GM18526 (cell line): ENCODE results near the gene NEUROG1.

Experiments used
- POLR2A ChIP-seq: IDR thresholded peaks from 3 replicates; pipeline ENCODE4 v1.6.1; 2011; ENCODE audit not compliant: insufficient read length; ENCODE audit errors: extremely low read depth

Gene NEUROG1

GRCh38 chr5:135568246-135568645 lies 32.5 kb upstream of the NEUROG1 start:
- no peak for TF ChIP-seq POLR2A

- no peak for TF ChIP-seq POLR2A
Measured at GRCh38 chr5:135567661-135568060, 31.9 kb upstream of the NEUROG1 start.

DNA sequence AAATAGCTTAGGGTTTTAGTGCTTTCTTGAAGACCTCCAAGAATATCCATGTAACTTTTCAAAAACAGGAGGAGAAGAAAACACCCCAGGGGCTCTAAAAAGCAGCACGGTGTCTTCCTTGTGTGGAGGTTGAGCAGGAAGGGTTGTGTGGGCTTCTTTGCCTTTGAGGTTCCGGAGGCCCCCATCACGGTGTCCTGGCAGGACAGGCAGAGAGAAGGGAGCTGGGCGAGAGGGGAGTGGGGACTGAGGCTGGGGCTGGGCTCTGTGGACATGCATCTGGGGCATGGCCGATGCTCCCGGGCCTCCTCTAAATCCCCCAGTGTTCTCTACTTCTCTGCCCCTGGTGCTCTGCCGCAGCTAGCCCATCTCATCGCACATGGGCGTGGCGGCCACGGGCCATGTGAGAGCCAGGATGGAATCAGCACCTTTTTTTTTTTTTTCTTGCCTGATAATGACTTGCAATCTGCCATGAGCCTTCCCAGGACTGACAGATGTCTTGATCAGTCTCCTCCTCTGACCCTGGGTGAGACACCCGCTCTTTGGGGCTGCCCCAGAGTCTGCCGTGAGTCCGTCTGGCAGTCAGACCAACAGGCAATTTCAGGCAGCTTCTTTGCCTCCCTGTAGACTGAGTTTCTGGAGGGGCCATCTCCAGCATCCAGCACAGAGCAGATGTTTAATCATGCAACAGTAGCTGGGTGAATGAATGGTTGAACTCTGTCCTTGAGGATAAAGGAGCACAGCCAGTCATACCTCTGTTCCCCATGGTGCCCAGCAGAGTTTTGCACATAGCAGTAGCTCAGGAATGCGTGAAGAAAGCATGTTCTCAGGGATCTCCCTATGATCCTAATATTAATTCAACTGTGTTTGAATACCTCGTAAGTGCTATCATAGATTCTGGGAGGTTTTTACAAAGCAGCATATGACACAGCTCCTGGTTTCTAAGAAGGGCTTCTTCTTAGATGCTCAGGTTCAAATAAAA lies 30.9 kb upstream of the NEUROG1 start:
- no peak for TF ChIP-seq POLR2A

GRCh38 chr5:135565725-135566421 lies 30.1 kb upstream of the NEUROG1 start:
- TF ChIP-seq POLR2A: no peak

DNA sequence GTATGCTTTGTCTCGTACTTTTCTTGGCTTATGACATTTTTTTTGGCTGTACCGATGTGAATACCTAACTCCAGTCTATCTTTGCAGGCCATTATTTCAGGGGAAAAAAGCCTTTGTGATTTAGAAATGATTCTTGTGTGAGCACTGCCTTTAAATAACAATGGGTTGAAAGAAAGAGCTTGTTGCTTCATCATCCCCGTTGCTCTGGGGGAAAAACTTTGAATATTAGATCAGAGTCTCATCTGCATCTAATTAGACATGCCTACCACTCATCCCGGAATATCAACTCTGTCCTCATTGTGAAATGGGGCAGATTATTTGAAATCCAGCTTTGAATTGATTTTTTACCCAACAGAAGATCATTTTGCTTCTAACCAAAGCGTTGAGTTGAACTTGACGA lies 29.5 kb upstream of the NEUROG1 start:
- TF ChIP-seq POLR2A: no peak

DNA sequence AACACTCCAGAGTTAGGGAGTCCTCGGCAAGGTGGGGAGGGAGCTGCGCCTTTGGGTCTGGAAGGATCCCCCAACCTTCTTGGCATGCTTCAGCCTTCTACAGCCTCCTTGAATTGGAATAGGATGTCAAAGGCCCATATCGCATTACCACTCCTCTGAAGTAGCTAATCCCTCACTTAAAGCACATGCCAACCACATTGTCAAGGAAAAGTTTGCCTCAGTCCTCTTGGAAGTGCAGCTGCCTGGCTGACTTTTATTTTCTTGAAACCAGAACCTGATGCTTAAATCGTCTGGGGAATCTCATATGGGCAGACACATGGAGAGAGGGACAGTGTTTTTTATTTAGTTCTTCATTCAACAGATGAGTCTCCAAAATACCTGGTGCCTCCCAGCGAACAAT lies 28.6 kb upstream of the NEUROG1 start:
- TF ChIP-seq POLR2A: no peak

GRCh38 chr5:135561266-135561665 lies 25.5 kb upstream of the NEUROG1 start:
- no peak for TF ChIP-seq POLR2A

- TF ChIP-seq POLR2A: no peak
Measured at GRCh38 chr5:135560858-135561257, 25.1 kb upstream of the NEUROG1 start.

GRCh38 chr5:135559354-135559753 lies 23.6 kb upstream of the NEUROG1 start:
- TF ChIP-seq POLR2A: no peak

- no peak for TF ChIP-seq POLR2A
Measured at GRCh38 chr5:135557076-135557838, 21.5 kb upstream of the NEUROG1 start.

GRCh38 chr5:135556620-135557019 lies 20.9 kb upstream of the NEUROG1 start:
- TF ChIP-seq POLR2A: no peak

- no peak for TF ChIP-seq POLR2A
Measured at GRCh38 chr5:135555530-135555929, 19.8 kb upstream of the NEUROG1 start.

GRCh38 chr5:135553688-135554462 lies 18.1 kb upstream of the NEUROG1 start:
- TF ChIP-seq POLR2A: no peak

DNA sequence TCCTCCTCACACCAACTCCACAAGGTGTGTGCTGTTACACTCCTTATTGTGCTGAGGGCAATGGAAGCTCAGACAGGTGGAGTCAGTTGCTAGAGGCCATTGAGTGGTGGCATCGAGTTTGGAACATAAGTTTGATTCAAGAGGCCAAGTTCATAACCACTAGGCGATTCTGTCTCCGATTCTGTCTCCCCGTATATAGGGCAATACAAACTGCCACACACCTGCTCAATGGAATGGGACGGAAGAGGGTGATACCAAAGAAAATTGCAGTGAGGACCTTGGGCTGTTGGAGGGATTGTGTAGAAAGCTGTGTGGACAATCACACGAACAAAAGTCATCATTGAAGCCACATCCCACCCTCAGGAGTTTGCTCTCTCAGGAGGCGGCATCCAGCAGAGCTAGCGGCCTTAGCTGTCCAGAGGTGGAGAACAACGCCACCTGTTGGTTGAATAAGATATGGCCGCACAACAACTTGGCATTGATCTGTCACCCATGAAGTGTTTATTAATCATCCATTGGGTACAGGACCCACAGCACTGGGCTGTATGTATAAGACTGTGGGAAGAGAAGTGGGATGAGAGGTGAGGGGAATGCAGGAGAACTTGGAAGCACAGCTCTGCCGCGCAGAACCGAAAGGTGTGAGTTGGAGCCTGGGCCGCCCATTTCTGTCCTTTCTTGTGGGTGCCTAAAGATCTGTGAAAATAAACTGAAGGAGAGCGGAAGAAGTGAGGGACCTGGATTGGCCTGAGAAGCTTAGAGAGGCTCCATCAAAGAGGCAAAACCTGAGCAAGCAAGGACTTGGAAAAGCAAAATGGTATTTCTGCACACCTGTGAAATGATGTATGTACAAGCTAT lies 16.1 kb upstream of the NEUROG1 start:
- TF ChIP-seq POLR2A: no peak
